BE2C (cell line): ENCODE results near the gene LYPD6.

ENCODE experiments used
- DNase-seq: peaks from one replicate; pipeline ENCODE4 v3.0.0-alpha.2; 2020
- H3K27me3 ChIP-seq: fragments of 250-450 bp; sonication (Bioruptor Pico); 2 replicates; pipeline ENCODE4 v1.5.1; 2020; ENCODE audit warnings: mild to moderate bottlenecking
- H3K36me3 ChIP-seq: fragments of 250-450 bp; sonication (Bioruptor Pico); 2 replicates; pipeline ENCODE4 v1.5.1; 2020; ENCODE audit warnings: mild to moderate bottlenecking
- H3K4me1 ChIP-seq: fragments of 250-450 bp; sonication (Bioruptor Pico); 2 replicates; pipeline ENCODE4 v1.5.1; 2020
- H3K4me3 ChIP-seq: 2 replicates; pipeline ENCODE4 v1.5.1; 2011; ENCODE audit warnings: low read depth, low read length
- H3K9me3 ChIP-seq: fragments of 250-450 bp; sonication (Bioruptor Pico); 2 replicates; pipeline ENCODE4 v1.5.1; 2020
- CTCF ChIP-seq: IDR thresholded peaks from 2 replicates; pipeline ENCODE4 v1.5.1; 2012; ENCODE audit warnings: mild to moderate bottlenecking, low read depth, low read length

LYPD6 gene

GRCh38 chr2:149339324-149339723 is 8.9 kb downstream of the LYPD6 start:
- no peak for DNase-seq
- no peak overlapping the region for H3K4me3 ChIP-seq
- H3K4me1 ChIP-seq = no peaks in the 10 kb centered on the region
- H3K27me3 ChIP-seq = no peaks in the 10 kb centered on the region
- no peaks in the 10 kb centered on the region for H3K9me3 ChIP-seq
- no peaks in the 10 kb centered on the region for H3K36me3 ChIP-seq
- TF ChIP-seq CTCF = no peak

- H3K27me3 ChIP-seq = no peaks in the 10 kb centered on the region
- H3K4me1 ChIP-seq = no peaks in the 10 kb centered on the region
- no peak for DNase-seq
- TF ChIP-seq CTCF = no peak
- no peak overlapping the region for H3K4me3 ChIP-seq
- no peaks in the 10 kb centered on the region for H3K9me3 ChIP-seq
- H3K36me3 ChIP-seq = no peaks in the 10 kb centered on the region
These were observed 12.1 kb downstream of the LYPD6 start for GRCh38 chr2:149342509-149342908.

- H3K36me3 ChIP-seq = no peaks in the 10 kb centered on the region
- H3K4me3 ChIP-seq = no peak overlapping the region
- DNase-seq = no peak
- H3K4me1 ChIP-seq = no peaks in the 10 kb centered on the region
- no peaks in the 10 kb centered on the region for H3K27me3 ChIP-seq
- TF ChIP-seq CTCF = no peak
- H3K9me3 ChIP-seq = no peaks in the 10 kb centered on the region
These were observed 13.7 kb downstream of the LYPD6 start for GRCh38 chr2:149344105-149344504.

GRCh38 chr2:149346272-149346671 is 15.9 kb downstream of the LYPD6 start:
- H3K4me1 ChIP-seq = no peaks in the 10 kb centered on the region
- no peaks in the 10 kb centered on the region for H3K36me3 ChIP-seq
- H3K27me3 ChIP-seq = no peaks in the 10 kb centered on the region
- no peak for TF ChIP-seq CTCF
- H3K9me3 ChIP-seq = no peaks in the 10 kb centered on the region
- no peak overlapping the region for H3K4me3 ChIP-seq
- DNase-seq = no peak

- no peak for TF ChIP-seq CTCF
- no peaks in the 10 kb centered on the region for H3K4me1 ChIP-seq
- no peak for DNase-seq
- no peaks in the 10 kb centered on the region for H3K36me3 ChIP-seq
- no peaks in the 10 kb centered on the region for H3K9me3 ChIP-seq
- no peaks in the 10 kb centered on the region for H3K27me3 ChIP-seq
- H3K4me3 ChIP-seq = no peak overlapping the region
These were observed 17.9 kb downstream of the LYPD6 start for GRCh38 chr2:149348291-149348690.

- Histone ChIP-seq H3K27me3 (no peaks in the 10 kb centered on the region), H3K4me1 (no peaks in the 10 kb centered on the region), H3K36me3 (no peaks in the 10 kb centered on the region), H3K4me3 (no peak overlapping the region), H3K9me3 (no peaks in the 10 kb centered on the region)
- DNase-seq = no peak
- TF ChIP-seq CTCF = no peak
These were observed 23.0 kb downstream of the LYPD6 start for GRCh38 chr2:149353421-149353820.
